ENCODE measurements around the gene CSTF2T.

Gene CSTF2T

DNA sequence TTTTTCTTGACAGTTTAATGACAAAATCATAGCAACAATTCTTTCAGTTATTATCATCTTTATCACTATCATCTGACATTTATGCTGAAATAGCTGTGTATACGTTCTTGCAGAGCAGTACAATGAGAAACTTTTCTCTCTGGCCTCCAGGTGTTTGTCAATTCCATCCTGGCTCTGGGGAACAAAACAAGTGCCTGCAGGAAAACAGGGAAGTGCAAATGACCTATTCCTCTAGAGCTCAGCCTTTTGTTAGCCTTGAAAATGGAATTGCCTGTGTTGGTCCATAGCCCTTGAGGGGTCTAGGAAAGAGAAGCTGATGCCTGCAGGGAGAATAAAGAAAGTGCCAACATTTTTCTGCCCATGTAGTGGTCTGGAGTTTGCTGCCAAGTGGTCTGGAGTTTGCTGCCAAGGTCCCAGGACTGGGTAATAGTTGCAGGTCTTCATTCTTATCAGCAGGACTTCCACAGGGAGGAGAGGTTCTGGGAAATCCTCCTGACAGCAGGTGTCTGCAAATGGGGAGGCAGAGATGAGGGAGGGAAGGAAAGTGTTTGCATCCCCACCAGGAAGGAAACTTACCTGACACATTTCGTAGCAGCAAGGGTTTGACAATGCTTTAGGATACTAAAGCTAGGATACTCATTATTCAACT lies 10.1 kb upstream of the CSTF2T start:
- H3K27me3 Mint-ChIP-seq = peaks cover 0 to 5% of the 10 kb centered on the region in 2 donors
- peaks cover 5 to 11% of the 10 kb centered on the region in 2 donors for H3K4me1 Mint-ChIP-seq (ENCODE audit: low read depth in 2 of 2)
- DNase-seq (no peak), ATAC-seq (replicated peaks) (no peak)
- H3K4me3 Mint-ChIP-seq = no peak overlapping the region
- H3K9me3 Mint-ChIP-seq = no peaks in the 10 kb centered on the region
- no peaks in the 10 kb centered on the region for H3K36me3 Mint-ChIP-seq (ENCODE audit: insufficient read depth)
- H3K27ac Mint-ChIP-seq = no peak overlapping the region

DNA sequence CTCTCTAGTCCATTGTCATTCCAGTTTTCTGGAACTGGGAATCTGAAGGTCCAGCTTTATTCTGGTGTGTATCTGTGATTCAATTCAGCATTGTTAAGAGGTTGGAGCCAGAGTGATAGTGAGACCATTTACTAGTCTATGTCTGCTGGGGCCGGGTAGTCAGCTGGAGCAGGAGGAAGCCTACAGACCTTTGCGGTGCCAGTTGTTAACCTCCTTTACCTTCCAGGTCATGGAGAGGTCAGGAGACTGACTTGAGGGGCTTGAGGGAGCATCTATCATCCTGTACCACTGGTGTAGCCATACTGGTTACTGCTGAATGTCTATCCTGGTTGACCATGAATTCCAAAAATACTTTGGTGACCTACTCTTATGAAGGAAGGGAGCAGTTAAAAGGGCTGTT lies 9.2 kb upstream of the CSTF2T start:
- Mint-ChIP-seq H3K36me3 (ENCODE audit: insufficient read depth) (no peaks in the 10 kb centered on the region), H3K27me3 (no peaks in the 10 kb centered on the region), H3K4me3 (peak overlapping the region in 1 of 2 donors; percentile 28), H3K4me1 (ENCODE audit: low read depth in 2 of 2) (peaks cover 5 to 11% of the 10 kb centered on the region in 2 donors), H3K27ac (no peak overlapping the region), H3K9me3 (no peaks in the 10 kb centered on the region)
- ATAC-seq (replicated peaks) = peak; percentile 74
- peak in 1 of 3 experiments; percentile 1 for DNase-seq

DNA sequence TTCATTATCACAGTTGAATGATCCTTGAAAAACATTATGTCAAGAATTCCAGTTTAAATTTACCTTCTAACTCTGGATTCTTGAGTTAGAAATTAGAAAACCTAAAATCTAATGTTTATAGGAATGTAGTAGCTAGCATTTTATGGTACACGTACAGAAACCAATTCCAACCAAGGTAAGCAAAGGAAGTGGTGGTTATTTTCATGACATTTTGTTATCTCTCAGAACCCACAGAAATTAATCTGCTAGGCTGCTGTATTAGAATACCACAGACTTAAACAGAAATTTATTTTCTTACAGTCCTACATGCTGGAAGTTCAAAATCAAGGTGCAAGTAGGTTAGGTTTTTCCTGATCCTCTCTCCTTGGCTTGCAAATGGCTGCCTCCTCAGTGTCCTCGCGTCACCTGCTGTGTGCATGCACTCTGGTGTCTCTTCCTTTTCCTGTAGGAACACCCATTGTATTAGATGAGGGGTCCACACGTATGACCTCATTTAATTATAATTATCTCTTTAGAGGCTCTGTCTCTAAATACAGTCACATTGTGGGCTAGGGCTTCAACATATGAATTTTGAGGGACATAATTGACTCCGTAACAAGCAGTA lies 8.5 kb upstream of the CSTF2T start:
- no peaks in the 10 kb centered on the region for H3K9me3 Mint-ChIP-seq
- no peak overlapping the region for H3K27ac Mint-ChIP-seq
- no peak overlapping the region for H3K4me3 Mint-ChIP-seq
- no peaks in the 10 kb centered on the region for H3K27me3 Mint-ChIP-seq
- peaks cover 5 to 11% of the 10 kb centered on the region in 2 donors for H3K4me1 Mint-ChIP-seq (ENCODE audit: low read depth in 2 of 2)
- no peaks in the 10 kb centered on the region for H3K36me3 Mint-ChIP-seq (ENCODE audit: insufficient read depth)
- no peak for DNase-seq
- peak; percentile 66 for ATAC-seq (replicated peaks)

DNA sequence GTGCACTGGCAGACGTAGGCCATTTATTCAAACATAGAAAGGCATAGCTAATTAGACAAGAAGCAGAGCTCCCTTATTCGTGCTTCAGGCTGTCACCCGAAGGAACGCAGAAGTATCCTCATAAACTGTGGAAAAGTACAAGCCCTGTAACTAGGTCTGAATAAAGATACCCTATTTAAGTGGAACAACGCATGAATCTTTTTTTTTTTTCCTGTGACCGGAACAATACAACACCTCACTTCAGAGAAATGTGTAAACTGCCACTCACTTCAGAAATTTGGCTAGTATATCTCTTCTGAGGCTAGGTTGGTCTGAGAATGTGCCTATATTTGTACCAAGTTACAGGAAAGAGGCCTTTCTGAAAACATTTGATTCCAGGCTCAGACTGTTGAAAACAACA lies 8.0 kb upstream of the CSTF2T start:
- Mint-ChIP-seq H3K27ac (no peak overlapping the region), H3K36me3 (ENCODE audit: insufficient read depth) (no peaks in the 10 kb centered on the region), H3K9me3 (no peaks in the 10 kb centered on the region), H3K4me1 (ENCODE audit: low read depth in 2 of 2) (peaks cover 5 to 11% of the 10 kb centered on the region in 2 donors), H3K4me3 (no peak overlapping the region), H3K27me3 (no peaks in the 10 kb centered on the region)
- DNase-seq (no peak), ATAC-seq (replicated peaks) (peak; percentile 41)

DNA sequence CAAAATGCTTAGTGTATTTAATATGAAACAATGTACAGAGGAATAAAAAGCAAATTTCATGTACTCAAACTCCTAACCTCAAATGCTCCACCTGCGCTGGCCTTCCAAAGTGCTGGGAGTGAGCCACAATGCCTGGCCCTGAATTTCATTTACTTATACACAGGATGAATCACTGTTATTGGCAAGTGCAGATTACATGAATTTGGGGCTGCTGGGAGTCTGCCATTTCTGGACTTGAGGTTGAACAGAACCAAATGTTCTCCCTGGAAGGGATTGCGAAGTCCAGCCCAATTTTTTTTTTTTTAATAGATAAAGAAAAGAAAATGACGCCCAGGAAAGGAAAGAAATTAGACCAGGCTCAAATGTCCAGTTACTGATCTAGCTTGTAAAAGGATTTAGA lies 6.8 kb upstream of the CSTF2T start:
- ATAC-seq (replicated peaks) = no peak
- H3K36me3 Mint-ChIP-seq (ENCODE audit: insufficient read depth) = no peaks in the 10 kb centered on the region
- H3K9me3 Mint-ChIP-seq = no peaks in the 10 kb centered on the region
- H3K27me3 Mint-ChIP-seq = no peaks in the 10 kb centered on the region
- peaks cover 5 to 11% of the 10 kb centered on the region in 2 donors for H3K4me1 Mint-ChIP-seq (ENCODE audit: low read depth in 2 of 2)
- H3K27ac Mint-ChIP-seq = no peak overlapping the region
- H3K4me3 Mint-ChIP-seq = no peak overlapping the region
- DNase-seq = no peak

DNA sequence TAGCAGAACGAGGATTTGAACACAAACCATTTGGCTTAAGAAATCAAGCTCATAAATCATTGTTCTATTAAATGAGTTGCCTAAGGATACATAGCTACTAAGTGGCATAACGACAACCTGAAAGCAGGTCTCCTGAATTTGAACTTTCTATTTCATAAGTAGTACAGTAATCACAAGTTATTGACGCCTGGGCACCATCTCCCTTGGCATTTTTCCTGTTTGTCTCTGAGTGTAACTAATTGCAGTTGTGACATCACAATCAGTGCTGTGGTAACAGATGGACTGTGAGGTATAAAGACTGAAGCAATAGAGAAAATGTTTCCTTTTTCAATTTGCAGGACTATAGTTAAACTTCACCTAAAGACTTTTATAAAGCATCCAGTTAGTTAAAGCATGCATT lies 6.4 kb upstream of the CSTF2T start:
- no peak for ATAC-seq (replicated peaks)
- no peak for DNase-seq
- H3K9me3 Mint-ChIP-seq = no peaks in the 10 kb centered on the region
- H3K27me3 Mint-ChIP-seq = no peaks in the 10 kb centered on the region
- no peaks in the 10 kb centered on the region for H3K36me3 Mint-ChIP-seq (ENCODE audit: insufficient read depth)
- no peak overlapping the region for H3K27ac Mint-ChIP-seq
- H3K4me1 Mint-ChIP-seq (ENCODE audit: low read depth in 2 of 2) = peaks cover 5 to 11% of the 10 kb centered on the region in 2 donors
- no peak overlapping the region for H3K4me3 Mint-ChIP-seq

DNA sequence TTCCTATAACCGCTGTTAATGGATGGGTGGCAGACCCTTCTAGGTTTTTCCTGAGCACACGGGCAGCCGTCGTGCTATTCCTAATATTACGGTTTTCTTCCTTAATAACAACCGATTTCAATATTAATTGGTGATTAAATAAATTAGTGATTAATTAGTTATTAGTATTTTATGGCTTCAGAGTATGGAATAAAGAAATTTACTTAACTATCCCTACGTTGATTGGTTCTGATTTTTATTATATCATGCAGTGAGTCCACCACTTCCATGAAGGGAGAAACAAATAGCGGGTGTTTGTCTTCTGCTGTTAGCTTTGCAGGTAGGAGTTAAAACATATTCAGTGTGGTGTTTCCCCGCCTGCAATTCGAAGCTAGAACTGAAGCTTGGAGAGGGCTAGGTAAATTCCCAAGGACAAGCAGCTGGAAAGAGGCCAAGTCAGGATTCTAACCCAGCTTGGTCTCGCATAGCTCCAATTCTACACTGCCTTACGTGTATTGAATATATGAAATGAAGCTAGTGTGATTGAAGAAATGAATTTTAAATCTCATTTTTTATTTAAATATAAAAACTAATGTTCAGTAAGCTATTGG lies 928 bp upstream of the CSTF2T start:
- Mint-ChIP-seq H3K9me3 (no peaks in the 10 kb centered on the region), H3K36me3 (ENCODE audit: insufficient read depth) (peaks cover 19% of the 10 kb centered on the region), H3K4me3 (peak overlapping the region; percentile 99), H3K27ac (peak overlapping the region; percentile 100), H3K27me3 (no peaks in the 10 kb centered on the region), H3K4me1 (ENCODE audit: low read depth in 2 of 2) (peaks cover 30 to 34% of the 10 kb centered on the region in 2 donors)
- ATAC-seq (replicated peaks) = no peak
- DNase-seq = no peak

DNA sequence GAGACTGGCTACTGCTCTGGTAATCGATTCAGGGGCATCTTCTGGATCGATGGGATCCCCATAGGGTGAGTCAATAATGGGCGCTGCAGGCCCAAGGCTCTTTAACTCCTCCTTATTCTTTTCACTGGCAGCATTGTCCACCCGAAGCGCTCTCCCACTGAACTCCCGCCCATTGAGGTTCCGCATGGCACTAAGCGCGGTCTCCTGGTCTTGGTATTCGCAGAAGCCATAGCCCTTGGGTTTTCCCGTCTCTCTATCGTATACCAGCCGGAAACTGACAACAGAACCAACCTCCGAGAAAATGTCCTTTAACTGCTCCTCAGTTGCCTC lies 285 bp downstream of the CSTF2T start:
- DNase-seq (no peak), ATAC-seq (replicated peaks) (peak; percentile 47)
- no peaks in the 10 kb centered on the region for H3K9me3 Mint-ChIP-seq
- no peaks in the 10 kb centered on the region for H3K27me3 Mint-ChIP-seq
- H3K36me3 Mint-ChIP-seq (ENCODE audit: insufficient read depth) = peaks cover 19% of the 10 kb centered on the region
- peaks cover 30 to 42% of the 10 kb centered on the region in 2 donors for H3K4me1 Mint-ChIP-seq (ENCODE audit: low read depth in 2 of 2)
- H3K4me3 Mint-ChIP-seq = peak overlapping the region; percentile 99
- H3K27ac Mint-ChIP-seq = peak overlapping the region; percentile 100

DNA sequence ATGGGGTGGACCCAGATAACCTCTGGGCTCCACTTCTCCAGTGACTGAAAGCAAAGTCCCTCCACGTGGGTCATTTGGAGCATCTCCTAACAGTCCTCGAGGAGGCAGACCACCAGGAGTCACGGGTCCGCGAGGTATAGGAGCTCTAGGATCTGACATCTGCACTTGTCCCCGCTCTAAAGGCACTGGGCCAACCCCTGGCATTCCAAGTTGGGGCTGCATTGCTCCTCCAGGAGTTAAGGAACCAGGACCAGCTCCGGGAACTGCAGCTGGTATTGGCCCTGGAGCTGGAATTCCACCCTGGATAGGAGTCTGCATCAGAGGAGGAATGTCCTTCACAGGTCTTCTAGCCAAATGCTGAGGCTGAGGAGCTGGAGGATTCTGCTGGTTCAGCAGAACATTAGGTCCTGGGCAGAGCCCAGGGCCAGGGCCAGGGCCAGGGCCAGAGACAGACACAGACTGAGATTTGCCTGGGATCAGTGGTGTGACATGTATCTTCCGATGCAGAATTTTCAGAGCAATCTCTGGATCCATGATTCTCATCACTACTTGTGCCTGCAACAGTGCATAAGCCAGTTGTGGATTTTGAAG lies 827 bp downstream of the CSTF2T start:
- H3K4me1 Mint-ChIP-seq (ENCODE audit: low read depth in 2 of 2) = peaks cover 30 to 42% of the 10 kb centered on the region in 2 donors
- H3K36me3 Mint-ChIP-seq (ENCODE audit: insufficient read depth) = peaks cover 19% of the 10 kb centered on the region
- H3K27ac Mint-ChIP-seq = peak overlapping the region; percentile 100
- H3K4me3 Mint-ChIP-seq = peak overlapping the region; percentile 99
- no peaks in the 10 kb centered on the region for H3K9me3 Mint-ChIP-seq
- DNase-seq = no peak
- no peaks in the 10 kb centered on the region for H3K27me3 Mint-ChIP-seq
- no peak for ATAC-seq (replicated peaks)

DNA sequence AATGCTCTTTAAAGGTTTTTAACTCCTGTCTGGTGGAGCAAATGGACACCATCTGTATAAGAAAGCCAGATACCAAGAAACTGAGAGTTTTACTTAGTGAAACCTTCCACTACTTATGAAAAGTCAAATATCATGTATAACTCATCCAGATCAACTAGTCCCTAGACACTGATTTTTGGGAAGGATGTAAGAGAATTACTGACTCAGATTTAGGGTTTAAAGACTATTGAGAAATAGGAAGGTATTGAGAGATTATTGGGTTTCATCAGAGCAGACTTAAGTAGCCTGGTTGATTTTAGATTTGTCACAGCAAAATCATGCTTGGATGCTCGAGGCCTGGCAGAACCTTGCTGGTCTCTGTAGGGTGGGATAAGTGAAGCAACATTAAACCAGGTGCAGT lies 3.1 kb downstream of the CSTF2T start:
- H3K4me3 Mint-ChIP-seq = peak overlapping the region in 1 of 2 donors; percentile 31
- DNase-seq (no peak), ATAC-seq (replicated peaks) (no peak)
- peak overlapping the region in 1 of 2 donors; percentile 83 for H3K27ac Mint-ChIP-seq
- H3K27me3 Mint-ChIP-seq = no peaks in the 10 kb centered on the region
- no peaks in the 10 kb centered on the region for H3K9me3 Mint-ChIP-seq
- peaks cover 30 to 42% of the 10 kb centered on the region in 2 donors for H3K4me1 Mint-ChIP-seq (ENCODE audit: low read depth in 2 of 2)
- H3K36me3 Mint-ChIP-seq (ENCODE audit: insufficient read depth) = peaks cover 19% of the 10 kb centered on the region

DNA sequence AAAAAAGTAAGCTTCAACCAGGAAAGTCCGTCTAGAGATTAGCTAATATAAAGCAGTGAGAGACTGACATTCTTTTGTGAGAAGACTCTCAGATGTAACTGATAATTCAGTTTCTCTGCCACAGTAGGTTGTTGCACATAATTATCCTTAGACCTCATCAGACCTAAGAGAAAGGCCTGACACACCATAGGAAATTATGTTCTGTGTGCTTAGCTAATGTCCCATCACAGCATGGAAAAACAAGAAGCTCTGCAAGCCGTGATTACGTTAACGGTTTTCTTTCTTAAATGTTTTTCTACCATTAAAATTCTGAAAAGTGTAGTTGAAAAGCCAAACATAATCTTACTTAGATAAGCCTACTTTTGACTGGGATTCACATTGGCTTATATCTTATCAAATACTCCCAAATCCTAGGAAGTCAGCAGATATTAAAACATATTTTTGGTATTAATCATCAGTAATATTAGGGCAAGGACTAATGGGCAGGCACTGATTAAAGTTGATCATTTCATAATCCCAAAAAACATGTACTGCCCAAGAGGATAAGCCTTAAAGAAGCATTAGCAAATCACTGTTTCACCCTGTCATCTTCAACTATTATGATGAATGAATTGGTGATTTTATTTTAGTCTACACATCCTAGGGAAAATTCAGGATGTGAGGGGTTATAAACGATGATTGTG lies 5.2 kb downstream of the CSTF2T start:
- Mint-ChIP-seq H3K9me3 (no peaks in the 10 kb centered on the region), H3K4me3 (no peak overlapping the region), H3K36me3 (ENCODE audit: insufficient read depth) (peaks cover 11% of the 10 kb centered on the region), H3K4me1 (ENCODE audit: low read depth in 2 of 2) (peaks cover 27 to 40% of the 10 kb centered on the region in 2 donors), H3K27me3 (no peaks in the 10 kb centered on the region), H3K27ac (peak overlapping the region in 1 of 2 donors; percentile 72)
- no peak for DNase-seq
- ATAC-seq (replicated peaks) = no peak

DNA sequence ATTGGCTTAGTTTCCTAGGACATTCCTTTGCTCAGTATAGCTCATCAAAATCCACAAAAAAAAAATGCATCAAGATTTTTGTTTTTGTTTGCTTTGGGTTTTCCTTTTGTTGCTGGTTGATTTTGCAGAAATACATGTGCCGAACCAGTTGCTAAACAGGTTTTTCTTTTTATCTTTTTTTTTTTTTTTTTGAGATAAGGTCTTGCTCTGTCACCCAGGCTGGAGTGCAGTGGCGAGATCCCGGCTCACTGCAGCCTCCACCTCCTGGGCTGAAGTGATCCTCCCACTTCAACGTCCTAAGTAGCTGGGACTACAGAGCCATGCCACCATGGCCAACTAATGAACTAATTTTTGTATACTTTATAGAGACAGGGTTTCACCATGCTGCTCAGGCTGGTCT lies 8.3 kb downstream of the CSTF2T start:
- Mint-ChIP-seq H3K27me3 (peaks cover 0 to 4% of the 10 kb centered on the region in 2 donors), H3K27ac (no peak overlapping the region), H3K4me3 (no peak overlapping the region), H3K36me3 (ENCODE audit: insufficient read depth) (peaks cover 6% of the 10 kb centered on the region), H3K9me3 (no peaks in the 10 kb centered on the region), H3K4me1 (ENCODE audit: low read depth in 2 of 2) (peaks cover 5 to 16% of the 10 kb centered on the region in 2 donors)
- DNase-seq (no peak), ATAC-seq (replicated peaks) (no peak)

DNA sequence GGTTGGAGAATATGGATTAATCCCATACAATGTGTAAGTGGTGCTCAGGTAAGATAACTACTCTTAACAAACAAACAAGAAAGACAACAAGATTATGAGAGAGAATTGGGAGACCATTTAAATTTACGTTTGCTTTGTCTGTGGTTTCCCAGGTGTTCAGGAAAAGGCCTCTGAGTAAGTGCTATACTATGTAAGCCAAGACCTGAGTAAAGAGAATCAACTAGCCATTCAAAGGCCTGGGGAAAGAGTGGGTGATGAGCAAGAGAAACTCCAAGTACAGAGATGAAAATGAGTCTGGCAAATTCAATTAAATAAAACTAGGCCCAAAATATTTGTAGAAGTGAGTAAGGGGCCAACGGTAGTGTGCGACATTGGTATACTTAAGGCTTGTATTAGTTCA lies 9.9 kb downstream of the CSTF2T start:
- no peak for ATAC-seq (replicated peaks)
- Mint-ChIP-seq H3K9me3 (no peaks in the 10 kb centered on the region), H3K27me3 (peaks cover 0 to 6% of the 10 kb centered on the region in 2 donors), H3K36me3 (ENCODE audit: insufficient read depth) (no peaks in the 10 kb centered on the region), H3K4me1 (ENCODE audit: low read depth in 2 of 2) (peaks cover 0 to under 1% of the 10 kb centered on the region in 2 donors), H3K27ac (no peak overlapping the region), H3K4me3 (no peak overlapping the region)
- DNase-seq = no peak
